ENCODE results near the gene CCDC12. TPM values are rescaled to one million over a fixed set of nuclear protein-coding genes. Genes with fewer than 3 reads are reported as not detected.

CCDC12 gene
- polyA plus RNA-seq, 1 donor = 45.4 TPM

- no peak for DNase-seq
These were observed 38.4 kb downstream of the CCDC12 start for GRCh38 chr3:46938118-46938517.

- DNase-seq = no peak
These were observed 39.8 kb downstream of the CCDC12 start for GRCh38 chr3:46936733-46937250.

DNA sequence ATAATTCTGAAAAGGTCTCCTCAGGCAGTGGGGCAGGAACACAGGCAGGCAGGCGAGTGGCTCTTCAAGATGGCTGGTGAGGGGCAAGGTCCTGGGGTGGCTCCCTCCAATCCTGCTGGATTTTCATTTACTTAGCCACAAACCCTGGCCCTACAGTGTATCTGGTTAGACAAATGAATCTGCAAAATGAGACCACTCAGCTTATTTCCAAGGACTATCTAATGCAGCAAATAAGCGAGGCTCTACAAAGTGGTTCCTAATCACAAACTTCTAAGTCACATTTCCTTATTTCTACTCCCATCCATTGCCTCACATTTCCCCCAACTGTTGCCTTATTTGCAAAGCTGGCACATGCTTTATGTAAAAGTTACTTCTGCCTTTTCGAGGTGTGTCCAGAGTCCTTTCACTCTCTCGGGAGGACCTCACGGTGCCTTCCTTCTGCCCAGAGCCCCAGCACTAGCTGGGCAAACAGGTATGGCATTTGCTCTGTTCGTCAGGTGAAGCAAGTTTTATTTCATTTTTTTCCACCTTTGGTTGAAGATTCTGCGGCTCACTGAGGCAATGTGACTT lies 40.5 kb downstream of the CCDC12 start:
- DNase-seq = no peak

- no peak for DNase-seq
These were observed 41.2 kb downstream of the CCDC12 start for GRCh38 chr3:46935168-46935858.

DNA sequence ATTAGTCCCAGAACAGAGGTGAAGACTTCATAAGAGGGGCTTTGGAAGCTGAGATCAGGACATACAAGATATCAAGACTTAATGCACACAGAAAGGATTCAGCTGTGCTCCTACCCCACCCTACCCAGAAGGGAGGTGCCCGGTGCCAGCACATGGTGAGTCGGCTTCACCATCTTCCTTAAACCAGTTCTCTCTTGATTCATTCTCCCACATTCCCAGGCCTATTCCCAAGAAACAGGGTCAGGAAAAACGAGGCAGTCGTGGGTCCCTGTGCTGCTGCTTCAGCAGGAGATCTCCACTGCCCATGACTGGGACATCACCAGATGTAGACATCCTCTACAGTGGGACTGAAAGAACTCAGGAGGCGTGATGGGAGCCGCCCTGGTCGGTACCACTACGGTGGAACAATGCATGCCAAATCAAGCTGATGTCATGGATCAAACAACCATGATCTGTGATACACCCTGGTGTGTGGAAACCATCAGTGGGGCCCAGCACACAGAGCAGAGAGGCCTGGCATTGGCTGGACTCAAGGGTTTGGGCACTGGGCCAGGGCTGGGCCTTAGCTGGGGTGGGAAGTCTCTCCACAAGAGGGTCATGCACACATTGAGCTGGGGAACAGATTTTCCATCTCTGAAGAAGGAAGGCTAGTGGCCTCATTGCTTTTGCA lies 41.9 kb downstream of the CCDC12 start:
- no peak for DNase-seq

GRCh38 chr3:46934072-46934471 lies 42.5 kb downstream of the CCDC12 start:
- no peak for DNase-seq

- no peak for DNase-seq
These were observed 43.3 kb downstream of the CCDC12 start for GRCh38 chr3:46933261-46933660.

- no peak for DNase-seq
These were observed 43.9 kb downstream of the CCDC12 start for GRCh38 chr3:46932455-46933225.

DNA sequence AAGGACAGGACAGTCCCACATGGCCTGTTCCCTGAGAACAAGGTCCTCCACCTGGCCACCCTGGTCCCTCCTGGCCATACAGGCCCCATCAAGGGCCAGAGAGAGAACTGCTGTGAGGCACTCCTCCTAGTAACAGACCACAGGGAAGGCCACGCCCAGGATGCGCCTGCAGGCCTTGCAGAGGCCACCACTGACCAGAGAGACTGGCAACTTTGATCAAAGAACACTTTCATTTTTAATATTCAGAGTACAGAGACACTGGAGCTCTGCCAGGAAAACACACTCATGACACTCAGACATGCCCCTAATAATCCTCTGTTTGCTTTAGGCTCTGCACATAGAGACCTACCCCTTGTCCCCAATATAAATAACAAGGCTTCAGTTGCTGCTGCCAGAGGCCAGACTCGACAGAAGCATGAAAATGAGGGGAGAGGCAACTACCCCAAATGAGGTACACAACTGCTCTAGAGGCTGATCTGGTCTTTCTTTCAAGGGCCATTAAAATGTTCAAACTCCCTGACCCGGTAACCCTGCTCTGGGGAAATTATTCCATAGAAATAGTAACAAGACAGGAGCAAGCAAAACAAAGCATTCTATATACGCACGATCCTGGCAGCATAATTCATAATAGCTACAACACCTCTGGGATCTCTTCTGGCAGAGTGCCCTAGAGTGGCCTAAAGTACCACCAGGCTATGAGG lies 44.8 kb downstream of the CCDC12 start:
- no peak for DNase-seq

DNA sequence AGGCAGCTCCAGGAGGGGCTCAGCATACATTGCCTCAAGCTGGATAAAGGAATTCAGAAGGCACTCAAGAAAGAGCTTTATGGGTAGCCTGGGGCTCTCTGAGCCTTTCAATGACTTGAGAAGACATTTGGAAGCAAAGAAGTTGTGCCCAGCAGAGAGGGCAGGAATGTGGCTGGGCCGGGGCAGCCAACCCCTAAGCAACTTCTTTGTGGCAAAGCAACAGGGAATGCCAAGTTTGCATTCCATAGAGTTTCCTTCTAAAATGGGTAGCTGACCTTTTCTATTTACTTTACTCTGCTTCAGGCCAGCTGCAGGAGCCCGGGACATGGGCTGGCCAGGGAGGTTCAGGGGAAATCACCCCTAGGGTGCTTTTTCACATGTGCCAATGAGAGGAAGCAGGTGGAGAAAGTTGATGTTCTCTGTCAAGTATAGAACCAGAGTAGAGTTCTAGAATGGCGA lies 45.6 kb downstream of the CCDC12 start:
- DNase-seq = no peak

DNA sequence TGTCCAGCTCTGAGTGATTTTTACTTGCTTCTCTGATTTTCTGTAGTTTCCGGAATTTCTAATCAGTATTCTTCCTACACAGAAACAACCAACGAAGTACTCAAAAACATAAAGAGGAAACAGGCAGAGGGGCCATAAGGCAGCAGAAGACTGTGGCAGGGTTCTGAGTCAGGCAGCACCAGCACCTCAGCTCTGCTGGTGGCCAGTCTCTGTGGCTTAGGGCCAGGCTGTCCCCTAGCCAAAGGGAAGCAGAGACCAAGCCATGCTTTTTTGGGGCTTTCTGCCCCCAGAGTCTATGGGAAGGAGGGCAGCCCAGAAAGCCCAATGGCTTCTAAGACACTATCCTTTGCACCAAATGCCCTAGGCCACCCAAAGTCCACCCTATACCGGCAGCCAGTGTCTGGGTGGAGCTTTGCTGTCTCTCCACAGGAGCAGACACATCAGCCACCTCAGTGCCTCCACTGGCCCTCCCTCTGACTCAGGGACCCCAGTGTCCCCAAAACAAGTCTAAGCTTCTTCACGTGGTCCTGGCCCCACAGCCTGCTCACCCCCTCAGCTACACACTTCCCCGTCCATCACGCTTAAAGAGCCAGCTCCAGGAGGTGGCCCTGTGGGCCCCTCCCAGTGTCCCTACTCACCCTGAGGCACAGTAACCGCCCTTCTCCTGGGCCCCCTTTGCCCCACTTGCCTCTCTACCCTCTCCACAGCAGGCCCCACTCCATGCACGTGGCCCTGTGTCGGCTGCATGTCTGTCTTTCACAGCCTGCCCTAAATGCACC lies 46.2 kb downstream of the CCDC12 start:
- no peak for DNase-seq

DNA sequence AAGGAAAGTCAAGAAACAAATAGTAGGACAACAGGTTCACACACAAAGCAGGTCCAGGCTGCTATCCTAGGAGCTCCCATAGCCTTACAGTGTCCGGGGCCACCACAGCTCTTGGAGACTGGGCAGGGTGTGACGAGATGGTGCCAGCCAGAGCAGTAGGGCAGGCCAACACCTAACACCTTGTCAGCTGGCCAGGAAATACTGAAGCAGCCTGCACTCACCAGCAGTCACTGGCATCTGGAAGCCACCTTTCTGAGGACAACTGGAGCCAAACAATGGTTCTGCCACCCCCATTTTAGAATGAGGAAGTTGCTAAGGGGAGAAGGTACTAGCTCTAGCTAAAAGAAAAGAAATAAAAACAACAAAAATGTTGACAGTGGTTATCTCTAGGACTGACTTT lies 47.2 kb downstream of the CCDC12 start:
- no peak for DNase-seq

- no peak for DNase-seq
These were observed 48.3 kb downstream of the CCDC12 start for GRCh38 chr3:46928282-46928681.

DNA sequence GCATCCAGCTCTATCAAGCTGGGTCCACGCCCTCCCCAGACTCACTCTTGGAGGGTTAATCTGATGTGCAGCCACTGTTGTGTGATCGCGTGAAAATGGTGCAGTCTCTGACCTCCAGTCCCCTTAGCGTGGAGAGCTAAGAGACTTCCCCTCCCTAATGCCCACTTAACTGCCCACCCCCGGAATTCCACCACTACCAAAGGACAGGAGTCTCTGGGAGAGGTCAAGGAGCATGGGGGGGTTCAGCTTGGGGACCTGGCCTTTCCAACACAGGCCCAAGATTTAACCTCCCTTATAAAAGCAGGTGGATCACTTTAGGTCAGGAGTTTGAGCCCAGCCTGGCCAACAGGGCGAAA lies 48.8 kb downstream of the CCDC12 start:
- no peak for DNase-seq

- DNase-seq = no peak
These were observed 49.5 kb downstream of the CCDC12 start for GRCh38 chr3:46926871-46927717.

- DNase-seq = no peak
These were observed 50.1 kb downstream of the CCDC12 start for GRCh38 chr3:46926447-46926846.

- no peak for DNase-seq
These were observed 50.5 kb downstream of the CCDC12 start for GRCh38 chr3:46926039-46926438.

GRCh38 chr3:46925585-46925934 lies 51.0 kb downstream of the CCDC12 start:
- no peak for DNase-seq

- DNase-seq = no peak
These were observed 51.5 kb downstream of the CCDC12 start for GRCh38 chr3:46924921-46925584.
